ENCODE data around the gene ADAMTSL3. TPM values are rescaled to one million over a fixed set of nuclear protein-coding genes. Genes with fewer than 3 reads are reported as not detected.

The ADAMTSL3 gene
- total and polyA plus RNA-seq, 2 of the 8 experiments (the other 6 are each of a cell fraction or from before 2014, with no cell fraction given): 0.35 to 1.4 TPM

- 79% methylated on average over 1 of the region's 1 CpG; no CpG with 5 or more reads in 1 of the 2 experiments for WGBS, 2 experiments (ENCODE audit: extremely low coverage in 1 of 2, insufficient coverage in 1 of 2, insufficient read length in 1 of 2, insufficient replicate concordance in 2 of 2, low coverage in 1 of 2, low lambda C conversion rate in 2 of 2, missing lambda C conversion rate in 1 of 2)
- POLR2A ChIA-PET (ENCODE audit: partially characterized antibody): no interaction called here
- no peak for FAIRE-seq
Observed at GRCh38 chr15:83670672-83671229, 16.8 kb downstream of the ADAMTSL3 start.

More at GRCh38 chr15:83670672-83671229, 16.8 kb downstream of the ADAMTSL3 start:
- Histone ChIP-seq H2BK20ac (ENCODE audit: low read length) (no peak overlapping the region), H2BK5ac (ENCODE audit: low read depth, low read length) (no peak overlapping the region), H3K4me2 (ENCODE audit: insufficient read depth in 1 of 2, low read depth in 2 of 2, low read length in 2 of 2) (no peak overlapping the region), H2AK5ac (ENCODE audit: low read depth, low read length) (no peak overlapping the region), H3K56ac (replicated peaks; ENCODE audit: insufficient read length, low read depth, low read length) (no peak overlapping the region), H4K8ac (ENCODE audit: extremely low read depth, insufficient read depth, low read length) (no peak overlapping the region), H4K91ac (replicated peaks; ENCODE audit: insufficient read length, low read length) (no peak overlapping the region), H3K4me3 (ENCODE audit: extremely low read depth in 1 of 4, insufficient read depth in 2 of 4, low read depth in 3 of 4, low read length in 4 of 4) (no peak overlapping the region), H2AFZ (ENCODE audit: low read length) (no peak overlapping the region), H3K14ac (ENCODE audit: insufficient read length) (no peak overlapping the region), H3K27me3 (replicated peaks in 1 of 4; ENCODE audit: control insufficient read depth in 3 of 4, extremely low read depth in 1 of 4, insufficient read depth in 3 of 4, low read length in 3 of 4) (no peaks in the 10 kb centered on the region), H3K27ac (ENCODE audit: low read depth, low read length) (no peak overlapping the region), H3K79me1 (ENCODE audit: low read depth, low read length) (no peaks in the 10 kb centered on the region), H4K5ac (ENCODE audit: insufficient read length, low read depth, low read length) (no peak overlapping the region), H3K9ac (replicated peaks in 1 of 4; ENCODE audit: extremely low read depth in 1 of 4, low read depth in 3 of 4, low read length in 3 of 4) (no peak overlapping the region), H2BK120ac (replicated peaks; ENCODE audit: low read depth, low read length) (no peak overlapping the region), H2BK12ac (ENCODE audit: low read depth, low read length) (no peak overlapping the region), H4K20me1 (replicated peaks in 1 of 2; ENCODE audit: control insufficient read depth in 1 of 2, insufficient read depth in 2 of 2, low read length in 2 of 2) (no peaks in the 10 kb centered on the region), H3K79me2 (ENCODE audit: control insufficient read depth in 1 of 2, insufficient read depth in 2 of 2, low read length in 2 of 2) (no peaks in the 10 kb centered on the region), H3K4me1 (replicated peaks in 1 of 4; ENCODE audit: control insufficient read depth in 3 of 4, insufficient read depth in 4 of 4, low read length in 3 of 4) (no peaks in the 10 kb centered on the region), H3K23ac (ENCODE audit: insufficient read length) (no peak overlapping the region), H3K9me3 (ENCODE audit: insufficient read depth in 2 of 2, low read depth in 1 of 2, low read length in 1 of 2) (no peaks in the 10 kb centered on the region), H3K36me3 (ENCODE audit: control insufficient read depth in 2 of 4, insufficient read depth in 4 of 4, low read length in 3 of 4) (no peaks in the 10 kb centered on the region), H2BK15ac (ENCODE audit: low read length) (no peak overlapping the region), H3K23me2 (ENCODE audit: low read depth, low read length) (no peaks in the 10 kb centered on the region), H3K4ac (replicated peaks; ENCODE audit: insufficient read length, low read depth, low read length) (no peak overlapping the region), H3K18ac (ENCODE audit: extremely low read depth, low read length) (no peak overlapping the region)
- TF ChIP-seq SP4 (IDR thresholded peaks at IDR 0.05; ENCODE audit: low read length) (no peak), SIX5 (IDR thresholded peaks at IDR 0.05; ENCODE audit: low read depth, low read length) (no peak), BCL11A (IDR thresholded peaks at IDR 0.05; ENCODE audit: low read depth in 2 of 2, low read length in 2 of 2) (no peak), ATF3 (IDR thresholded peaks at IDR 0.05; ENCODE audit: insufficient read depth, low read depth, low read length) (no peak), GTF2F1 (IDR thresholded peaks at IDR 0.05; ENCODE audit: borderline replicate concordance, low read depth, low read length) (no peak), RFX5 (IDR thresholded peaks at IDR 0.05; ENCODE audit: borderline replicate concordance, low read depth, low read length) (no peak), TEAD4 (IDR thresholded peaks at IDR 0.05; ENCODE audit: low read depth, low read length) (no peak), SP2 (IDR thresholded peaks at IDR 0.05; ENCODE audit: low read length) (no peak)
- DNase-seq (ENCODE audit: low read depth in 1 of 2, low spot score in 2 of 2): no peak
- CTCF ChIA-PET (ENCODE audit: partially characterized antibody): interaction anchor here (0.7 to 1.8 kb wide), 2 partner anchors 14 to 365 kb away, joined by 3 to 7 read pairs; no protein-coding TSS in a partner anchor
